ENCODE results near the gene FILIP1. TPM values are rescaled to one million over a fixed set of nuclear protein-coding genes. Genes with fewer than 3 reads are reported as not detected.

The FILIP1 gene
- total RNA-seq, 1 donor from 2014 or later = under 0.01 TPM

- H3K27me3 ChIP-seq (ENCODE audit: control insufficient read depth, insufficient read depth, low read length) = no peaks in the 10 kb centered on the region
- H3K4me3 ChIP-seq (ENCODE audit: low read depth, low read length) = no peak overlapping the region
- TF ChIP-seq CTCF (IDR thresholded peaks at IDR 0.05; ENCODE audit: insufficient read depth, low read length, severe bottlenecking) = no peak
- no peaks in the 10 kb centered on the region for H3K36me3 ChIP-seq (ENCODE audit: control insufficient read depth, insufficient read depth, low read length)
- FAIRE-seq = no peak
- no peak for DNase-seq (ENCODE audit: low read depth)
These were observed 6.0 kb upstream of the FILIP1 start for GRCh38 chr6:75499640-75500039.

- FAIRE-seq = no peak
- no peak for DNase-seq (ENCODE audit: low read depth)
- Histone ChIP-seq H3K4me3 (ENCODE audit: low read depth, low read length) (no peak overlapping the region), H3K27me3 (ENCODE audit: control insufficient read depth, insufficient read depth, low read length) (no peaks in the 10 kb centered on the region), H3K36me3 (ENCODE audit: control insufficient read depth, insufficient read depth, low read length) (no peaks in the 10 kb centered on the region)
- no peak for TF ChIP-seq CTCF (IDR thresholded peaks at IDR 0.05; ENCODE audit: insufficient read depth, low read length, severe bottlenecking)
These were observed 5.3 kb upstream of the FILIP1 start for GRCh38 chr6:75498862-75499261.

- FAIRE-seq = no peak
- TF ChIP-seq CTCF (IDR thresholded peaks at IDR 0.05; ENCODE audit: insufficient read depth, low read length, severe bottlenecking) = no peak
These were observed 4.4 kb upstream of the FILIP1 start for GRCh38 chr6:75497994-75498393.

GRCh38 chr6:75495011-75495410, 1.4 kb upstream of the FILIP1 start:
- Histone ChIP-seq H3K4me3 (ENCODE audit: low read depth, low read length) (no peak overlapping the region), H3K27me3 (ENCODE audit: control insufficient read depth, insufficient read depth, low read length) (no peaks in the 10 kb centered on the region), H3K36me3 (ENCODE audit: control insufficient read depth, insufficient read depth, low read length) (no peaks in the 10 kb centered on the region)
- FAIRE-seq (no peak), DNase-seq (ENCODE audit: low read depth) (no peak)
- TF ChIP-seq CTCF (IDR thresholded peaks at IDR 0.05; ENCODE audit: insufficient read depth, low read length, severe bottlenecking) = no peak

More at GRCh38 chr6:75497994-75498393, 4.4 kb upstream of the FILIP1 start:
- Histone ChIP-seq H3K4me3 (ENCODE audit: low read depth, low read length) (no peak overlapping the region), H3K27me3 (ENCODE audit: control insufficient read depth, insufficient read depth, low read length) (no peaks in the 10 kb centered on the region), H3K36me3 (ENCODE audit: control insufficient read depth, insufficient read depth, low read length) (no peaks in the 10 kb centered on the region)
- DNase-seq (ENCODE audit: low read depth) = no peak

GRCh38 chr6:75494290-75494689, 690 bp upstream of the FILIP1 start:
- Histone ChIP-seq H3K27me3 (ENCODE audit: control insufficient read depth, insufficient read depth, low read length) (no peaks in the 10 kb centered on the region), H3K4me3 (ENCODE audit: low read depth, low read length) (no peak overlapping the region), H3K36me3 (ENCODE audit: control insufficient read depth, insufficient read depth, low read length) (no peaks in the 10 kb centered on the region)
- TF ChIP-seq CTCF (IDR thresholded peaks at IDR 0.05; ENCODE audit: insufficient read depth, low read length, severe bottlenecking) = no peak
- FAIRE-seq (no peak), DNase-seq (ENCODE audit: low read depth) (no peak)

- FAIRE-seq (no peak), DNase-seq (ENCODE audit: low read depth) (no peak)
- Histone ChIP-seq H3K4me3 (ENCODE audit: low read depth, low read length) (no peak overlapping the region), H3K27me3 (ENCODE audit: control insufficient read depth, insufficient read depth, low read length) (no peaks in the 10 kb centered on the region), H3K36me3 (ENCODE audit: control insufficient read depth, insufficient read depth, low read length) (no peaks in the 10 kb centered on the region)
- TF ChIP-seq CTCF (IDR thresholded peaks at IDR 0.05; ENCODE audit: insufficient read depth, low read length, severe bottlenecking) = no peak
These were observed 1.0 kb downstream of the FILIP1 start for GRCh38 chr6:75492386-75493153.
